ENCODE measurements around the gene SCYGR4. TPM values are rescaled to one million over a fixed set of nuclear protein-coding genes. Genes with fewer than 3 reads are reported as not detected.

Gene SCYGR4
- total and polyA plus RNA-seq, 10 of the 15 experiments (the other 5 are each of a cell fraction or from before 2014, with no cell fraction given): 0.11 TPM; not detected in 9

GRCh38 chr2:227629435-227629834 is 12.1 kb downstream of the SCYGR4 start:
- no peak for ATAC-seq
- DNase-seq (ENCODE audit: low read depth, low spot score): no peak
- FAIRE-seq: no peak
- in situ Hi-C loops (cut with MboI): no loop called here
- BruUV-seq (replicated peaks): no TSS peak
- H3K4me3 ChIP-seq: no peak overlapping the region
- WGBS (ENCODE audit: insufficient coverage, insufficient replicate concordance, low lambda C conversion rate, missing lambda C conversion rate): 79% methylated on average over 7 of the region's 7 CpGs
- H4K20me1 ChIP-seq (ENCODE audit: control insufficient read depth, insufficient read depth): no peaks in the 10 kb centered on the region
- TF ChIP-seq NR2C2 (IDR thresholded peaks at IDR 0.05; ENCODE audit: borderline replicate concordance, control insufficient read depth, insufficient read length, low read depth) (no peak), RUNX3 (IDR thresholded peaks at IDR 0.05; ENCODE audit: low read length) (peak; percentile 39; the same call in 1 of the 2 replicates)
- H3K36me3 ChIP-seq (ENCODE audit: control insufficient read depth in 2 of 2, insufficient read depth in 2 of 2, low read length in 1 of 2): no peaks in the 10 kb centered on the region
- no peak overlapping the region for H3K4me2 ChIP-seq (ENCODE audit: control insufficient read depth, insufficient read depth)
- H2AFZ ChIP-seq (ENCODE audit: control insufficient read depth, low read depth, low read length): no peak overlapping the region
- H3K9ac ChIP-seq (ENCODE audit: control insufficient read depth, insufficient read depth, low read length): no peak overlapping the region
- H3K27ac ChIP-seq (ENCODE audit: control insufficient read depth, insufficient read depth): no peak overlapping the region
- SMC1A ChIA-PET (ENCODE audit: uncharacterized antibody, unreplicated experiment): interaction anchor here (1.6 kb wide), 1 partner anchor 156 kb away, joined by 5 read pairs; no protein-coding TSS in a partner anchor
- CTCF ChIA-PET: interaction anchor here (1.2 kb wide), 1 partner anchor 149 kb away, joined by 3 read pairs; no protein-coding TSS in a partner anchor
- POLR2A ChIA-PET: no interaction called here
- H3K4me1 ChIP-seq (ENCODE audit: control insufficient read depth, insufficient read depth, low read length): no peaks in the 10 kb centered on the region
- H3K9me3 ChIP-seq (replicated peaks; ENCODE audit: control insufficient read depth, insufficient read depth, low read length): no peaks in the 10 kb centered on the region
- RAD21 ChIA-PET (ENCODE audit: unreplicated experiment): no interaction called here
- H3K27me3 ChIP-seq (replicated peaks in 1 of 2; ENCODE audit: control insufficient read depth in 2 of 2, insufficient read depth in 2 of 2, low read length in 1 of 2): peaks cover 0 to 1% of the 10 kb centered on the region in 2 experiments; a peak in 1 of 4 replicates
- H3K79me2 ChIP-seq (ENCODE audit: control insufficient read depth, insufficient read depth, low read length): no peaks in the 10 kb centered on the region
- intact Hi-C loops (cut with micrococcal nuclease; ENCODE audit: unreplicated experiment): no loop called here

- DNase-seq (ENCODE audit: low read depth, low spot score): no peak
- no peak for ATAC-seq
- no peaks in the 10 kb centered on the region for H3K36me3 ChIP-seq (ENCODE audit: control insufficient read depth in 2 of 2, insufficient read depth in 2 of 2, low read length in 1 of 2)
- CTCF ChIA-PET: interaction anchor here (0.7 to 1.6 kb wide), 5 partner anchors 15 to 260 kb away, joined by 3 to 7 read pairs (median 3); no protein-coding TSS in a partner anchor
- no peaks in the 10 kb centered on the region for H3K4me1 ChIP-seq (ENCODE audit: control insufficient read depth, insufficient read depth, low read length)
- no peak overlapping the region for H2AFZ ChIP-seq (ENCODE audit: control insufficient read depth, low read depth, low read length)
- no peaks in the 10 kb centered on the region for H4K20me1 ChIP-seq (ENCODE audit: control insufficient read depth, insufficient read depth)
- H3K9me3 ChIP-seq (replicated peaks; ENCODE audit: control insufficient read depth, insufficient read depth, low read length): no peaks in the 10 kb centered on the region
- WGBS (ENCODE audit: insufficient coverage, insufficient replicate concordance, low lambda C conversion rate, missing lambda C conversion rate): 74% methylated on average over 3 of the region's 3 CpGs
- peaks cover 0 to 1% of the 10 kb centered on the region in 2 experiments; a peak in 1 of 4 replicates for H3K27me3 ChIP-seq (replicated peaks in 1 of 2; ENCODE audit: control insufficient read depth in 2 of 2, insufficient read depth in 2 of 2, low read length in 1 of 2)
- H3K4me2 ChIP-seq (ENCODE audit: control insufficient read depth, insufficient read depth): no peak overlapping the region
- no TSS peak for BruUV-seq (replicated peaks)
- RAD21 ChIA-PET (ENCODE audit: unreplicated experiment): no interaction called here
- in situ Hi-C loops (cut with MboI): no loop called here
- H3K27ac ChIP-seq (ENCODE audit: control insufficient read depth, insufficient read depth): no peak overlapping the region
- no peak overlapping the region for H3K4me3 ChIP-seq
- no peak overlapping the region for H3K9ac ChIP-seq (ENCODE audit: control insufficient read depth, insufficient read depth, low read length)
- H3K79me2 ChIP-seq (ENCODE audit: control insufficient read depth, insufficient read depth, low read length): no peaks in the 10 kb centered on the region
- no peak for FAIRE-seq
- intact Hi-C loops (cut with micrococcal nuclease; ENCODE audit: unreplicated experiment): no loop called here
- SMC1A ChIA-PET (ENCODE audit: uncharacterized antibody, unreplicated experiment): interaction anchor here (0.7 to 1.1 kb wide), 4 partner anchors 10 to 28 kb away, joined by 3 to 4 read pairs (median 3); no protein-coding TSS in a partner anchor
- POLR2A ChIA-PET: no interaction called here
- TF ChIP-seq EED (IDR thresholded peaks at IDR 0.05; ENCODE audit: low read depth) (no peak), TCF7 (IDR thresholded peaks at IDR 0.05; ENCODE audit: borderline replicate concordance) (no peak), IKZF2 (IDR thresholded peaks at IDR 0.05) (no peak), PRDM15 (CRISPR knock-in tag; IDR thresholded peaks at IDR 0.05) (no peak), ZNF274 (IDR thresholded peaks at IDR 0.05; ENCODE audit: insufficient read depth, insufficient read length) (no peak), NFXL1 (IDR thresholded peaks at IDR 0.05; ENCODE audit: borderline replicate concordance) (no peak), HSF1 (IDR thresholded peaks at IDR 0.05; ENCODE audit: low read depth, low read length) (no peak), KLF5 (IDR thresholded peaks at IDR 0.05; ENCODE audit: partially characterized antibody) (no peak), MTA3 (IDR thresholded peaks at IDR 0.05; ENCODE audit: borderline replicate concordance, low read length) (no peak), ELK1 (IDR thresholded peaks at IDR 0.05; ENCODE audit: low read depth, low read length) (no peak)
Observed at GRCh38 chr2:227630322-227630721, 13.0 kb downstream of the SCYGR4 start.

Measured in GM12878 (cell line).